Fibroblast of villous mesenchyme (primary cell): Measurements from ENCODE around the gene TEX10. TPM values are rescaled to one million over a fixed set of nuclear protein-coding genes. Genes with fewer than 3 reads are reported as not detected.
A peak's percentile ranks its signal among the peaks of the same experiment; 100 is the strongest.

Experiments
- DNase-seq: peaks from one replicate; pipeline ENCODE4 v3.0.0-alpha.2; 2010; ENCODE audit warnings: low read depth
- H3K4me3 ChIP-seq: 2 replicates; pipeline ENCODE4 v1.5.1; 2011; ENCODE audit warnings: low read depth, mild to moderate bottlenecking, low read length
- CTCF ChIP-seq: IDR thresholded peaks from 2 replicates; pipeline ENCODE4 v1.5.1; 2012; ENCODE audit warnings: low read depth, mild to moderate bottlenecking, low read length; ENCODE audit not compliant: insufficient read depth
- total RNA-seq: library from RNA; depleted of rRNA; stranded (reverse); fragments of >200 nt; gene quantifications from 2 replicates; pipeline ENCODE4 v1.2.3, GENCODE V29; 2012

TEX10 gene
- total RNA-seq, 1 donor = 39.3 TPM

- peak; percentile 60 for DNase-seq
These were observed 29.7 kb downstream of the TEX10 start for GRCh38 chr9:100322954-100323536.

GRCh38 chr9:100317706-100318105, 35.0 kb downstream of the TEX10 start:
- DNase-seq = no peak
- H3K4me3 ChIP-seq = no peak overlapping the region
- TF ChIP-seq CTCF = no peak

More at GRCh38 chr9:100322954-100323536, 29.7 kb downstream of the TEX10 start:
- peak; percentile 69 for TF ChIP-seq CTCF
- H3K4me3 ChIP-seq = no peak overlapping the region

- DNase-seq = no peak
- TF ChIP-seq CTCF = no peak
- no peak overlapping the region for H3K4me3 ChIP-seq
These were observed 37.2 kb downstream of the TEX10 start for GRCh38 chr9:100315561-100315960.

- H3K4me3 ChIP-seq = no peak overlapping the region
- DNase-seq = no peak
- no peak for TF ChIP-seq CTCF
These were observed 42.8 kb downstream of the TEX10 start for GRCh38 chr9:100309992-100310391.

- DNase-seq = no peak
- TF ChIP-seq CTCF = no peak
- H3K4me3 ChIP-seq = no peak overlapping the region
These were observed 43.7 kb downstream of the TEX10 start for GRCh38 chr9:100308965-100309564.

- H3K4me3 ChIP-seq = no peak overlapping the region
- peak; percentile 30 for DNase-seq
- TF ChIP-seq CTCF = no peak
These were observed 45.7 kb downstream of the TEX10 start for GRCh38 chr9:100307080-100307479.

GRCh38 chr9:100306283-100306682, 46.5 kb downstream of the TEX10 start:
- no peak for TF ChIP-seq CTCF
- no peak for DNase-seq
- no peak overlapping the region for H3K4me3 ChIP-seq
